ENCODE data around the gene SLC1A2.

Gene SLC1A2

GRCh38 chr11:35419184-35419829 is at the start of gene SLC1A2:
Gene SLC1A2 (minus strand): TSS chr11:35419558. CDS start chr11:35418966, 592 bp downstream.
- peak within 1 kb of the TSS; percentile 71 to 76 for H3K4me3 Mint-ChIP-seq
- ATAC-seq (peak; percentile 60), DNase-seq (no peak)
- H3K4me1 Mint-ChIP-seq, result peaks cover 23% of the 10 kb centered on the region
- H3K27ac Mint-ChIP-seq, result no peak within 1 kb of the TSS
- H3K27me3 Mint-ChIP-seq, result peaks cover 95% of the 10 kb centered on the region
- H3K9me3 Mint-ChIP-seq, result no peaks in the 10 kb centered on the region

- ATAC-seq (no peak), DNase-seq (no peak)
- Mint-ChIP-seq H3K27ac (no peak overlapping the region), H3K27me3 (peaks cover 22% of the 10 kb centered on the region), H3K4me1 (no peaks in the 10 kb centered on the region), H3K9me3 (no peaks in the 10 kb centered on the region), H3K4me3 (no peak overlapping the region)
These were observed 46.7 kb upstream of the SLC1A2 start for GRCh38 chr11:35466058-35466457.

- no peak for DNase-seq
- peaks cover 17% of the 10 kb centered on the region for H3K27me3 Mint-ChIP-seq
- H3K27ac Mint-ChIP-seq, result no peak overlapping the region
- H3K9me3 Mint-ChIP-seq, result no peaks in the 10 kb centered on the region
- no peaks in the 10 kb centered on the region for H3K4me1 Mint-ChIP-seq
- no peak for ATAC-seq
- H3K4me3 Mint-ChIP-seq, result no peak overlapping the region
These were observed 45.0 kb upstream of the SLC1A2 start for GRCh38 chr11:35464308-35464707.

- no peak for ATAC-seq
- Mint-ChIP-seq H3K4me3 (no peak overlapping the region), H3K27me3 (peaks cover 26% of the 10 kb centered on the region), H3K9me3 (no peaks in the 10 kb centered on the region), H3K27ac (no peak overlapping the region), H3K4me1 (no peaks in the 10 kb centered on the region)
- DNase-seq, result no peak
These were observed 44.0 kb upstream of the SLC1A2 start for GRCh38 chr11:35463331-35463751.

GRCh38 chr11:35461917-35462538 is 42.7 kb upstream of the SLC1A2 start:
- Mint-ChIP-seq H3K27me3 (peaks cover 24% of the 10 kb centered on the region), H3K4me1 (no peaks in the 10 kb centered on the region), H3K4me3 (no peak overlapping the region), H3K9me3 (no peaks in the 10 kb centered on the region), H3K27ac (no peak overlapping the region)
- ATAC-seq (no peak), DNase-seq (no peak)

- no peak for ATAC-seq
- no peaks in the 10 kb centered on the region for H3K9me3 Mint-ChIP-seq
- H3K4me1 Mint-ChIP-seq, result no peaks in the 10 kb centered on the region
- DNase-seq, result no peak
- H3K27ac Mint-ChIP-seq, result no peak overlapping the region
- H3K27me3 Mint-ChIP-seq, result peaks cover 31% of the 10 kb centered on the region
- H3K4me3 Mint-ChIP-seq, result no peak overlapping the region
These were observed 40.1 kb upstream of the SLC1A2 start for GRCh38 chr11:35459489-35459888.

- no peak overlapping the region for H3K4me3 Mint-ChIP-seq
- ATAC-seq, result no peak
- no peaks in the 10 kb centered on the region for H3K9me3 Mint-ChIP-seq
- no peak overlapping the region for H3K27ac Mint-ChIP-seq
- no peak for DNase-seq
- H3K27me3 Mint-ChIP-seq, result peaks cover 31% of the 10 kb centered on the region
- H3K4me1 Mint-ChIP-seq, result no peaks in the 10 kb centered on the region
These were observed 39.5 kb upstream of the SLC1A2 start for GRCh38 chr11:35458846-35459245.

- DNase-seq (no peak), ATAC-seq (no peak)
- Mint-ChIP-seq H3K9me3 (no peaks in the 10 kb centered on the region), H3K27ac (no peak overlapping the region), H3K4me3 (no peak overlapping the region), H3K4me1 (no peaks in the 10 kb centered on the region), H3K27me3 (peaks cover 34% of the 10 kb centered on the region)
These were observed 35.0 kb upstream of the SLC1A2 start for GRCh38 chr11:35454362-35454761.

GRCh38 chr11:35436581-35437250 is 17.4 kb upstream of the SLC1A2 start:
- no peaks in the 10 kb centered on the region for H3K9me3 Mint-ChIP-seq
- ATAC-seq (no peak), DNase-seq (no peak)
- H3K4me1 Mint-ChIP-seq, result no peaks in the 10 kb centered on the region
- H3K27me3 Mint-ChIP-seq, result peaks cover 49% of the 10 kb centered on the region
- no peak overlapping the region for H3K4me3 Mint-ChIP-seq
- no peak overlapping the region for H3K27ac Mint-ChIP-seq

GRCh38 chr11:35433588-35433987 is 14.2 kb upstream of the SLC1A2 start:
- ATAC-seq, result no peak
- no peak overlapping the region for H3K4me3 Mint-ChIP-seq
- H3K27ac Mint-ChIP-seq, result no peak overlapping the region
- no peak for DNase-seq
- no peaks in the 10 kb centered on the region for H3K9me3 Mint-ChIP-seq
- no peaks in the 10 kb centered on the region for H3K4me1 Mint-ChIP-seq
- H3K27me3 Mint-ChIP-seq, result peaks cover 52% of the 10 kb centered on the region

- Mint-ChIP-seq H3K4me1 (no peaks in the 10 kb centered on the region), H3K9me3 (no peaks in the 10 kb centered on the region), H3K4me3 (no peak overlapping the region), H3K27ac (no peak overlapping the region), H3K27me3 (peaks cover 60% of the 10 kb centered on the region)
- no peak for ATAC-seq
- DNase-seq, result no peak
These were observed 13.1 kb upstream of the SLC1A2 start for GRCh38 chr11:35432464-35432863.

GRCh38 chr11:35427071-35427470 is 7.7 kb upstream of the SLC1A2 start:
- no peaks in the 10 kb centered on the region for H3K9me3 Mint-ChIP-seq
- no peaks in the 10 kb centered on the region for H3K4me1 Mint-ChIP-seq
- ATAC-seq (no peak), DNase-seq (no peak)
- no peak overlapping the region for H3K27ac Mint-ChIP-seq
- H3K27me3 Mint-ChIP-seq, result peaks cover 81% of the 10 kb centered on the region
- no peak overlapping the region for H3K4me3 Mint-ChIP-seq

- H3K9me3 Mint-ChIP-seq, result no peaks in the 10 kb centered on the region
- DNase-seq, result no peak
- H3K27ac Mint-ChIP-seq, result no peak overlapping the region
- H3K4me3 Mint-ChIP-seq, result no peak overlapping the region
- no peaks in the 10 kb centered on the region for H3K4me1 Mint-ChIP-seq
- ATAC-seq, result no peak
- H3K27me3 Mint-ChIP-seq, result peaks cover 84% of the 10 kb centered on the region
These were observed 7.0 kb upstream of the SLC1A2 start for GRCh38 chr11:35426351-35426750.

- Mint-ChIP-seq H3K9me3 (no peaks in the 10 kb centered on the region), H3K27me3 (peaks cover 86% of the 10 kb centered on the region), H3K4me3 (no peak overlapping the region), H3K27ac (no peak overlapping the region), H3K4me1 (no peaks in the 10 kb centered on the region)
- no peak for DNase-seq
- ATAC-seq, result no peak
These were observed 6.3 kb upstream of the SLC1A2 start for GRCh38 chr11:35425603-35426212.

GRCh38 chr11:35424157-35424940 is 5.0 kb upstream of the SLC1A2 start:
- Mint-ChIP-seq H3K27me3 (peaks cover 88% of the 10 kb centered on the region), H3K4me1 (peaks cover 12% of the 10 kb centered on the region), H3K9me3 (no peaks in the 10 kb centered on the region), H3K4me3 (no peak overlapping the region), H3K27ac (no peak overlapping the region)
- no peak for DNase-seq
- no peak for ATAC-seq

All from stimulated activated naive CD8-positive, alpha-beta T cell treated with anti-CD3 and anti-CD28 coated beads, Interleukin-15, amount 100 ng/mL, for 72 hours (primary cell).